IMR-90 (cell line): Measurements from ENCODE around the gene PLA2G12B. TPM values are rescaled to one million over a fixed set of nuclear protein-coding genes. Genes with fewer than 3 reads are reported as not detected.

ENCODE experiments used
- ATAC-seq: fragments of 200-7000 bp; cut with Tn5 transposase; 2 replicates; pipeline ENCODE4 v1.9.1; 2020; ENCODE audit warnings: low read depth, mild to moderate bottlenecking, moderate library complexity
- BruUV-seq: library from RNA; stranded (reverse); fragments of 400-500 nt; replicated peaks from 2 replicates; lab custom pipeline; 2021; lab: Mats Ljungman, UMichigan
- CTCF ChIA-PET: fragments of 300-600 bp; formaldehyde crosslinking; extraction: SDS; loops from one replicate; lab custom pipeline; 2021; ENCODE audit warnings: antibody characterized with exemption; lab: Yijun Ruan, JAX
- POLR2A ChIA-PET: fragments of 300-600 bp; sonication (Branson Sonifier 250); formaldehyde crosslinking; loops from one replicate; lab custom pipeline; 2022; ENCODE audit warnings: antibody characterized with exemption; ENCODE audit not compliant: unreplicated experiment; lab: Charles Lee
- DNase-seq: peaks from one replicate; pipeline ENCODE4 v3.0.0; 2013
- H2AFZ ChIP-seq: replicated peaks from 2 replicates; pipeline ENCODE3; 2013; ENCODE audit warnings: low read length, mild to moderate bottlenecking; ENCODE audit not compliant: poor library complexity
- H2AK5ac ChIP-seq: 2 replicates; pipeline ENCODE4 v1.6.1; 2013; ENCODE audit warnings: low read depth, low read length, inconsistent platforms
- H2AK9ac ChIP-seq: replicated peaks from 2 replicates; pipeline ENCODE3; 2013; ENCODE audit warnings: mild to moderate bottlenecking, low read depth, low read length, moderate library complexity; ENCODE audit not compliant: poor library complexity
- H2BK120ac ChIP-seq: 2 replicates; pipeline ENCODE4 v1.6.1; 2013; ENCODE audit warnings: low read depth, low read length, inconsistent platforms
- H2BK15ac ChIP-seq: 3 replicates; pipeline ENCODE4 v1.6.1; 2013; ENCODE audit warnings: low read depth, low read length, inconsistent platforms
- H2BK20ac ChIP-seq: 2 replicates; pipeline ENCODE4 v1.6.1; 2013; ENCODE audit warnings: low read depth, mild to moderate bottlenecking, inconsistent platforms, low read length, moderate library complexity
- H2BK5ac ChIP-seq: 2 replicates; pipeline ENCODE4 v1.6.1; 2013; ENCODE audit warnings: mild to moderate bottlenecking, low read depth, low read length, inconsistent platforms; ENCODE audit not compliant: poor library complexity, severe bottlenecking
- H3K14ac ChIP-seq: replicated peaks from 2 replicates; pipeline ENCODE4 v1.6.1; 2013; ENCODE audit warnings: low read depth, low read length, inconsistent platforms
- H3K18ac ChIP-seq: 2 replicates; pipeline ENCODE4 v1.6.1; 2013; ENCODE audit warnings: low read depth, low read length, control low read depth
- H3K23ac ChIP-seq: 2 replicates; pipeline ENCODE4 v1.6.1; 2013; ENCODE audit warnings: low read depth, low read length, inconsistent platforms
- H3K27ac ChIP-seq: 2 replicates; pipeline ENCODE4 v1.5.1; 2013; ENCODE audit warnings: mild to moderate bottlenecking, control low read depth, low read length; ENCODE audit not compliant: insufficient read depth
- H3K27me3 ChIP-seq: 2 replicates; pipeline ENCODE4 v1.6.1; 2013; ENCODE audit warnings: low read length; ENCODE audit not compliant: control insufficient read depth, insufficient read depth
- H3K36me3 ChIP-seq: 2 replicates; pipeline ENCODE4 v1.6.1; 2013; ENCODE audit warnings: low read length, mixed read lengths; ENCODE audit not compliant: control insufficient read depth, insufficient read depth
- H3K4ac ChIP-seq: 2 replicates; pipeline ENCODE4 v1.6.1; 2013; ENCODE audit warnings: low read depth, low read length, inconsistent platforms
- H3K4me1 ChIP-seq: 2 replicates; pipeline ENCODE4 v1.6.1; 2013; ENCODE audit warnings: low read length, mixed read lengths; ENCODE audit not compliant: control insufficient read depth, insufficient read depth
- H3K4me2 ChIP-seq: 2 replicates; pipeline ENCODE4 v1.6.1; 2013; ENCODE audit warnings: low read depth, mild to moderate bottlenecking, control low read depth, low read length, moderate library complexity
- H3K4me3 ChIP-seq: 2 replicates; pipeline ENCODE4 v1.5.1; 2013; ENCODE audit warnings: low read depth, mild to moderate bottlenecking, control low read depth, low read length, moderate library complexity; ENCODE audit not compliant: insufficient read depth
- H3K56ac ChIP-seq: 2 replicates; pipeline ENCODE4 v1.6.1; 2013; ENCODE audit warnings: low read length, inconsistent platforms; ENCODE audit not compliant: insufficient read depth; ENCODE audit errors: extremely low read depth
- H3K79me1 ChIP-seq, 2 experiments: 2 replicates each; pipeline ENCODE4 v1.6.1; 2013; ENCODE audit warnings: low read length in 2 of 2, inconsistent platforms in 1 of 2, low read depth in 1 of 2
- H3K9ac ChIP-seq: 2 replicates; pipeline ENCODE4 v1.6.1; 2013; ENCODE audit warnings: low read depth, low read length, control low read depth
- H3K9me1 ChIP-seq: 2 replicates; pipeline ENCODE4 v1.6.1; 2013; ENCODE audit warnings: low read length, inconsistent platforms; ENCODE audit not compliant: insufficient read depth
- H3K9me3 ChIP-seq: 2 replicates; pipeline ENCODE4 v1.6.1; 2013; ENCODE audit warnings: low read length; ENCODE audit not compliant: control insufficient read depth, insufficient read depth
- H4K20me1 ChIP-seq: 2 replicates; pipeline ENCODE4 v1.6.1; 2013; ENCODE audit warnings: low read length, inconsistent platforms; ENCODE audit not compliant: insufficient read depth
- H4K5ac ChIP-seq: 2 replicates; pipeline ENCODE4 v1.6.1; 2013; ENCODE audit warnings: mild to moderate bottlenecking, low read depth, low read length, control low read depth
- H4K8ac ChIP-seq, 2 experiments: 2 replicates each; pipeline ENCODE4 v1.6.1; 2013; ENCODE audit warnings: low read depth in 2 of 2, low read length in 2 of 2, control low read depth in 1 of 2, inconsistent platforms in 1 of 2
- H4K91ac ChIP-seq: 2 replicates; pipeline ENCODE4 v1.6.1; 2013; ENCODE audit warnings: low read depth, low read length, inconsistent platforms; ENCODE audit not compliant: insufficient read depth
- MXI1 ChIP-seq: IDR thresholded peaks from 2 replicates; pipeline ENCODE4 v1.6.1; 2012; ENCODE audit warnings: low read depth, mild to moderate bottlenecking, low read length, moderate library complexity, borderline replicate concordance
- RFX5 ChIP-seq: IDR thresholded peaks from 2 replicates; pipeline ENCODE4 v1.8.0; 2012; ENCODE audit warnings: low read depth, mild to moderate bottlenecking, low read length, moderate library complexity
- WGBS, 2 experiments: methylation state at CpG; one replicate each; pipeline versions ENCODE4 v1.1.5 to v1.1.7; 2013; ENCODE audit warnings: missing lambda C conversion rate in 2 of 2; ENCODE audit not compliant: insufficient read length in 1 of 2; ENCODE audit errors: extremely low coverage in 2 of 2; 5-methylcytosine and 5-hydroxymethylcytosine counted together
- dilution Hi-C: fragments of 300-500 bp; cut with HindIII; formaldehyde crosslinking; loops from one replicate; pipeline ENCODE4 v1.14.3; 2018; ENCODE audit warnings: low sequenced_read_pairs; ENCODE audit not compliant: unreplicated experiment
- in situ Hi-C: fragments of 300-500 bp; cut with MboI; formaldehyde crosslinking; loops from 3 replicates; pipeline ENCODE4 v1.14.3; 2019; ENCODE audit warnings: low sequenced_read_pairs, inconsistent platforms, mixed read lengths
- intact Hi-C: fragments of 100-400 bp; cut with micrococcal nuclease; formaldehyde crosslinking; loops from 2 replicates; pipeline ENCODE4 v1.10.0; 2022
- polyA plus RNA-seq, 3 experiments: library from polyadenylated mRNA; depleted of rRNA; stranded (reverse); fragments of >200 nt; gene quantifications; 2 replicates each; pipeline ENCODE4 v1.2.3, GENCODE V29; 2012; ENCODE audit warnings: low replicate concordance in 1 of 3
- total RNA-seq: library from RNA; depleted of rRNA; stranded (reverse); fragments of >200 nt; gene quantifications from 2 replicates; pipeline ENCODE4 v1.2.3, GENCODE V29; 2012

The PLA2G12B gene
- total and polyA plus RNA-seq, 2 of the 4 experiments (the other 2 are of a cell fraction), result not detected

GRCh38 chr10:72951760-72952159 is 2.8 kb downstream of the PLA2G12B start:
- intact Hi-C loops, result no loop called here
- WGBS, 2 experiments, result no CpG with 5 or more reads among the region's 3 CpGs
- CTCF ChIA-PET, result no interaction called here

More at GRCh38 chr10:72951760-72952159, 2.8 kb downstream of the PLA2G12B start:
- H2BK120ac ChIP-seq, result no peak overlapping the region
- no peak overlapping the region for H2BK20ac ChIP-seq
- H4K5ac ChIP-seq, result no peak overlapping the region
- H3K4me1 ChIP-seq, result no peaks in the 10 kb centered on the region
- no peak overlapping the region for H3K27ac ChIP-seq
- H3K4me3 ChIP-seq, result no peak overlapping the region
- H3K56ac ChIP-seq, result no peak overlapping the region
- H3K4me2 ChIP-seq, result no peak overlapping the region
- no peaks in the 10 kb centered on the region; the same call in 1 of the 2 replicates for H3K9me3 ChIP-seq
- H2BK5ac ChIP-seq, result no peak overlapping the region
- in situ Hi-C loops (no loop called here), dilution Hi-C loops (no loop called here)
- H2AK9ac ChIP-seq, result no peak overlapping the region
- H3K4ac ChIP-seq, result no peak overlapping the region
- H3K23ac ChIP-seq, result no peak overlapping the region
- no peak overlapping the region for H4K8ac ChIP-seq
- H4K20me1 ChIP-seq, result no peaks in the 10 kb centered on the region
- no peak overlapping the region for H2AK5ac ChIP-seq
- H2AFZ ChIP-seq, result no peak overlapping the region
- TF ChIP-seq MXI1 (no peak), RFX5 (no peak)
- no peak overlapping the region for H3K14ac ChIP-seq
- DNase-seq, result no peak
- ATAC-seq, result no peak
- H3K9ac ChIP-seq, result no peak overlapping the region
- H3K27me3 ChIP-seq, result peaks cover 35% of the 10 kb centered on the region
- no peaks in the 10 kb centered on the region for H3K9me1 ChIP-seq
- no peak overlapping the region for H4K91ac ChIP-seq
- H3K36me3 ChIP-seq, result no peaks in the 10 kb centered on the region
- POLR2A ChIA-PET, result interaction anchor here (0.7 kb wide), 1 partner anchor 143 kb away, joined by 11 read pairs; no protein-coding TSS in a partner anchor
- no peaks in the 10 kb centered on the region for H3K79me1 ChIP-seq
- no peak overlapping the region for H2BK15ac ChIP-seq
- H3K18ac ChIP-seq, result no peak overlapping the region
- BruUV-seq, result no TSS peak
